Fibroblast of the conjunctiva (primary cell): ENCODE data around the gene SIVA1.

Experiments
- DNase-seq: peaks from one replicate; pipeline ENCODE4 v3.0.0-alpha.2; 2010; ENCODE audit warnings: low read depth

SIVA1 gene

GRCh38 chr14:104771918-104772706, 19.2 kb downstream of the SIVA1 start:
- no peak for DNase-seq

GRCh38 chr14:104772707-104773504, 20.0 kb downstream of the SIVA1 start:
- DNase-seq, result no peak

- DNase-seq, result no peak
Measured at GRCh38 chr14:104773505-104774452, 20.8 kb downstream of the SIVA1 start.

- no peak for DNase-seq
Measured at GRCh38 chr14:104774453-104775072, 21.6 kb downstream of the SIVA1 start.

- no peak for DNase-seq
Measured at GRCh38 chr14:104775073-104775489, 22.1 kb downstream of the SIVA1 start.

- no peak for DNase-seq
Measured at GRCh38 chr14:104776481-104776880, 23.5 kb downstream of the SIVA1 start.

GRCh38 chr14:104776961-104777807, 24.2 kb downstream of the SIVA1 start:
- no peak for DNase-seq

- DNase-seq, result no peak
Measured at GRCh38 chr14:104777808-104778249, 24.9 kb downstream of the SIVA1 start.

GRCh38 chr14:104778694-104779331, 25.9 kb downstream of the SIVA1 start:
- DNase-seq, result no peak

GRCh38 chr14:104779776-104780512, 27.0 kb downstream of the SIVA1 start:
- no peak for DNase-seq

GRCh38 chr14:104780513-104781030, 27.6 kb downstream of the SIVA1 start:
- no peak for DNase-seq

- no peak for DNase-seq
Measured at GRCh38 chr14:104781271-104782077, 28.5 kb downstream of the SIVA1 start.

GRCh38 chr14:104782086-104782807, 29.3 kb downstream of the SIVA1 start:
- no peak for DNase-seq

GRCh38 chr14:104782808-104783139, 29.8 kb downstream of the SIVA1 start:
- DNase-seq, result no peak

GRCh38 chr14:104783484-104784217, 30.7 kb downstream of the SIVA1 start:
- DNase-seq, result no peak

GRCh38 chr14:104784218-104784568, 31.2 kb downstream of the SIVA1 start:
- DNase-seq, result no peak
